Nephron progenitor cell (in vitro differentiated cells): ENCODE results near the gene ZNF414.
A peak's percentile ranks its signal among the peaks of the same experiment; 100 is the strongest.

Experiments
- DNase-seq: peaks from one replicate; pipeline ENCODE4 v3.0.0; 2021
- H3K27ac Mint-ChIP-seq: 2 replicates; pipeline ENCODE4 v1.8.0; 2021; ENCODE audit warnings: mild to moderate bottlenecking, moderate library complexity, mixed read lengths
- H3K27me3 Mint-ChIP-seq: 2 replicates; pipeline ENCODE4 v1.8.0; 2021; ENCODE audit warnings: mild to moderate bottlenecking, low read depth, mixed read lengths; ENCODE audit not compliant: poor library complexity
- H3K36me3 Mint-ChIP-seq: 2 replicates; pipeline ENCODE4 v1.8.0; 2021; ENCODE audit warnings: low read depth, mixed read lengths
- H3K4me1 Mint-ChIP-seq: 2 replicates; pipeline ENCODE4 v1.8.0; 2021; ENCODE audit warnings: mixed read lengths
- H3K4me3 Mint-ChIP-seq: 2 replicates; pipeline ENCODE4 v1.8.0; 2021; ENCODE audit warnings: mild to moderate bottlenecking, moderate library complexity, mixed read lengths
- H3K9me3 Mint-ChIP-seq: 2 replicates; pipeline ENCODE4 v1.8.0; 2021; ENCODE audit warnings: mild to moderate bottlenecking, moderate library complexity, mixed read lengths
- CTCF ChIP-seq: fragments of 200-600 bp; sonication (generic); IDR thresholded peaks from 2 replicates; pipeline ENCODE4 v1.5.0; 2021; ENCODE audit warnings: antibody characterized with exemption

Gene ZNF414

DNA sequence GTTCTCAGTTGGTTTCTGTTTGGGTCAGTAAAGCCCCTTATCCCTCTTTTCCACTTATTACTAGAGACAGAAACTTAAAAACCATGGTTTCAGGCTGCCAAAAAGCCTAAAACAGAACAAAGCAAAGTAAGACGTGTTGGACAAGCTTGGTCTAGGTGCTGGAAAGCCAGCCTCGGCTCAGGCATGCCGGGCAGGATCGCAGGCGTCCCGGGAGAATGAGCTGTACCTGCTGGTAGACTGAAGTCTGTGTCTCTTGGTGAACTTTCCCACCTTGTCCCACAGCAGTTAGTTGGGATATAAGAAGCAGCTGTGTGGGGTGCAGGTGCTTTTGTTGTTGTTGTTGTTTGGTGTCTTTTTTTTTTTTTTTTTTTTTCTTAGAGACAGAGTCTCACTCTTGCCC, 32.4 kb downstream of the ZNF414 start:
- Mint-ChIP-seq H3K27ac (peak overlapping the region; percentile 72), H3K9me3 (no peaks in the 10 kb centered on the region), H3K4me1 (peaks cover 9% of the 10 kb centered on the region), H3K4me3 (no peak overlapping the region), H3K27me3 (no peaks in the 10 kb centered on the region), H3K36me3 (peaks cover 75% of the 10 kb centered on the region)
- no peak for DNase-seq
- TF ChIP-seq CTCF, result no peak

- Mint-ChIP-seq H3K27ac (peak overlapping the region; percentile 72), H3K4me3 (no peak overlapping the region), H3K27me3 (no peaks in the 10 kb centered on the region), H3K4me1 (peaks cover 12% of the 10 kb centered on the region), H3K36me3 (peaks cover 74% of the 10 kb centered on the region), H3K9me3 (no peaks in the 10 kb centered on the region)
- TF ChIP-seq CTCF, result no peak
- no peak for DNase-seq
Measured at GRCh38 chr19:8481201-8481600, 32.8 kb downstream of the ZNF414 start.

GRCh38 chr19:8478598-8478997, 35.4 kb downstream of the ZNF414 start:
- no peak for TF ChIP-seq CTCF
- Mint-ChIP-seq H3K36me3 (peaks cover 69% of the 10 kb centered on the region), H3K27ac (no peak overlapping the region)

DNA sequence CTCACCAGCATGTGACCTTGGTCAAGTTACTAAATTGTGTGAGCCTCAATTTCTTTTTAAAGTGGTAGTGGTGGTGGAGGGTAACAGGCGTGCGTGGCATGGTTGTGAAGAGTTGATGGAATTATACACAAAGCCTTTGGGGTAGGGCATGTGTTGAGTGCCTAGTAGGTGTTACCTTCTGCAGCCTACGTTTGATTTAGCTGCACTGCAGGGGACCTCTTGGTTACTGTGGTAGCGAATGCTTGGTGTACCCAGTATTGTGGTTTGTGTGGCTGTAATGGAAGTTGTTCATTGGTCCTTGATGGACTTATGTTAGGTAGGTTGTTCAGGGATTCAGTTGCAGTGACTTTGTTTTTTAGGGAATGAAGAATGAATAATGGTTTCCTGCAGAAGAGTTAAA, 36.1 kb downstream of the ZNF414 start:
- TF ChIP-seq CTCF, result no peak
- Mint-ChIP-seq H3K9me3 (no peaks in the 10 kb centered on the region), H3K4me1 (peaks cover 14% of the 10 kb centered on the region), H3K27ac (peak overlapping the region; percentile 76), H3K4me3 (no peak overlapping the region), H3K27me3 (no peaks in the 10 kb centered on the region), H3K36me3 (peaks cover 69% of the 10 kb centered on the region)
- no peak for DNase-seq

More at GRCh38 chr19:8478598-8478997, 35.4 kb downstream of the ZNF414 start:
- H3K27me3 Mint-ChIP-seq, result no peaks in the 10 kb centered on the region
- no peak for DNase-seq
- no peaks in the 10 kb centered on the region for H3K9me3 Mint-ChIP-seq
- H3K4me3 Mint-ChIP-seq, result no peak overlapping the region
- H3K4me1 Mint-ChIP-seq, result peaks cover 14% of the 10 kb centered on the region

DNA sequence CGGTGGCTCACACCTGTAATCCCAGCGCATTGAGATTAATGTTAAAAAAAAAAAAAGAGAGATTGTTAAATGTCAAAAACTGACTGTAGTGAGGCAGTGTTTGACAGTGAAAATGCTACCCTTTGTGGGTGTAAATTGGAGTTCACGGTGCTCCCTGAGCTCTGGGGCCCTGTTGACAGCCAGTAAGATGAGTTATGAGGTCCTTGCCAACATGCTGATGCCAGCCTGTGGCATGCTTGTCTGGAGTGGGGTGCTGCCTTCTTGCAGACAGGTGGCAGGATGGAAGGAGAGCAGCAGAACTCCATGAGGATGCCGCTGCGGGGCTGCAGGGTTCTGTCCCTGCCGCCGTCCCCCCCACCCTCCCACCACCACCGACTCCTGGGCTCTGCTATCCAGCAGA, 37.4 kb downstream of the ZNF414 start:
- Mint-ChIP-seq H3K9me3 (no peaks in the 10 kb centered on the region), H3K4me1 (peaks cover 13% of the 10 kb centered on the region), H3K27me3 (no peaks in the 10 kb centered on the region), H3K27ac (no peak overlapping the region), H3K4me3 (no peak overlapping the region), H3K36me3 (peaks cover 68% of the 10 kb centered on the region)
- no peak for TF ChIP-seq CTCF
- no peak for DNase-seq

DNA sequence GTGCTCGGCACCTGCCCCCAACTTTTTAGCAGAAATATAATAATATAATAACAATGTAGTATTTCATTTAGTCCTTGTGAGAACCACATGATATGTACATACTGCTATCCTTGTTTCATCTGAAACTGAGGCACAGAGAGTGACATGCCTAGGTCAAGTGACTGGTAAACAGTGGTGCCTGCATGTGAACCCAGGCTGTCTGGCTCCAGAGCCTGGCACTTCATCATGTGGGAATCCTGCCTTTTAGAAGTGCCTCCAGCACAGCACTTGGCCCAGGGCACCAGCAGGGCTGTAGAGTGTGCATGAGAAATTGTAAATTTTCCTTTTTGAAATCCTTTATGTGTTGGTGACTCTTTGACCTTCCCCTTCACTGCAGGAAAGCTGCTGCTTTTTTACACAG, 39.0 kb downstream of the ZNF414 start:
- H3K27me3 Mint-ChIP-seq, result no peaks in the 10 kb centered on the region
- H3K36me3 Mint-ChIP-seq, result peaks cover 71% of the 10 kb centered on the region
- H3K4me3 Mint-ChIP-seq, result no peak overlapping the region
- TF ChIP-seq CTCF, result no peak
- H3K4me1 Mint-ChIP-seq, result peaks cover 5% of the 10 kb centered on the region
- no peak overlapping the region for H3K27ac Mint-ChIP-seq
- no peaks in the 10 kb centered on the region for H3K9me3 Mint-ChIP-seq
- no peak for DNase-seq
